ENCODE results near the gene KRTAP20-1.

DNA sequence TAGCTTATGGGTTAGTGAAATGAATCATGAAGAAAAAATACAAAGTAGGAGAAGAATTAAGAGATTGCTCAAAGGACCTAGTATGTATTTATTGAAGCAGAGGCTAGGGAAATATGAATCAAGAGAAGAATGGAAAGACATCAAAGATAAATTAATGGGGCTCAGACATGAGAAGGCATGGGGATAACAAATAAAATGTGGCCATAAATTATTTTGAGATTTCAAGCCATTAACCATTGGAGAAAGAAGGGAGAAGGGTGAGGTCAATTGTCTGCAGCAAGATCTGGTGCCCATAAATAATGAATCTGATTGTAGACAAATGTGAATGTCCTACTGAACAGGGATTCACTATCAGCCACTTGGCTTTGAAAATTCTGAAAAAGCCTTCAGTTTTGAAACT, 36.7 kb downstream of the KRTAP20-1 start:
- TF ChIP-seq POLR2A (IDR thresholded peaks at IDR 0.05) = no peak
- TF ChIP-seq, protein P1, sequence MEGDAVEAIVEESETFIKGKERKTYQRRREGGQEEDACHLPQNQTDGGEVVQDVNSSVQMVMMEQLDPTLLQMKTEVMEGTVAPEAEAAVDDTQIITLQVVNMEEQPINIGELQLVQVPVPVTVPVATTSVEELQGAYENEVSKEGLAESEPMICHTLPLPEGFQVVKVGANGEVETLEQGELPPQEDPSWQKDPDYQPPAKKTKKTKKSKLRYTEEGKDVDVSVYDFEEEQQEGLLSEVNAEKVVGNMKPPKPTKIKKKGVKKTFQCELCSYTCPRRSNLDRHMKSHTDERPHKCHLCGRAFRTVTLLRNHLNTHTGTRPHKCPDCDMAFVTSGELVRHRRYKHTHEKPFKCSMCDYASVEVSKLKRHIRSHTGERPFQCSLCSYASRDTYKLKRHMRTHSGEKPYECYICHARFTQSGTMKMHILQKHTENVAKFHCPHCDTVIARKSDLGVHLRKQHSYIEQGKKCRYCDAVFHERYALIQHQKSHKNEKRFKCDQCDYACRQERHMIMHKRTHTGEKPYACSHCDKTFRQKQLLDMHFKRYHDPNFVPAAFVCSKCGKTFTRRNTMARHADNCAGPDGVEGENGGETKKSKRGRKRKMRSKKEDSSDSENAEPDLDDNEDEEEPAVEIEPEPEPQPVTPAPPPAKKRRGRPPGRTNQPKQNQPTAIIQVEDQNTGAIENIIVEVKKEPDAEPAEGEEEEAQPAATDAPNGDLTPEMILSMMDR (IDR thresholded peaks at IDR 0.05) = no peak
